ENCODE data around the gene PDZRN3.

DNA sequence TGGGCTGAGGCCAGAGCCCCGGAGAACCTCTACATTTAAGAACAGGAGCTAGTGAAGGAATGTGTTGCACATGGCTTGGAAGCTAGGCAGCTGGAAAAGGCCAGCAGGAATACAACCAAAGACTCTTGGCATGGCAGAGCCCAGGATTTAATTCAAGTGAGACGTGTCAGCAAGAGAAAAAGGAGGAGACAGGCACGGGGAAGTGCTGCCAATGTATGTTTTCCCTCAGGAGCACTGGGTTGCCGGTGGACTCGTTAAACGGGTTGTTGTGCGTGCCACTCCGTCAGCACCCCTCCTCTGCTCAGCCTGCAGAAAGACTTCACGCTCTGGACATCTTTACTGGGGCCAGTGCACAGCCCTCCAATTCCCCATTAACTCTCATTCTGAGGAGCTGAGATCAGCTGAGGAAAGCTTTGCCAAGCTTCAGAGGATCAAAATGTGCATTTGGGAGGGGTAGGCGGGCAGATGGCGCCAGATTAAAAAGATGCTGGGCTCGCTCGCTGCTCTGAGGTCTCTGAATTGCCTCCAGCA lies 103.7 kb downstream of the PDZRN3 start:
- TF ChIP-seq, protein P1, sequence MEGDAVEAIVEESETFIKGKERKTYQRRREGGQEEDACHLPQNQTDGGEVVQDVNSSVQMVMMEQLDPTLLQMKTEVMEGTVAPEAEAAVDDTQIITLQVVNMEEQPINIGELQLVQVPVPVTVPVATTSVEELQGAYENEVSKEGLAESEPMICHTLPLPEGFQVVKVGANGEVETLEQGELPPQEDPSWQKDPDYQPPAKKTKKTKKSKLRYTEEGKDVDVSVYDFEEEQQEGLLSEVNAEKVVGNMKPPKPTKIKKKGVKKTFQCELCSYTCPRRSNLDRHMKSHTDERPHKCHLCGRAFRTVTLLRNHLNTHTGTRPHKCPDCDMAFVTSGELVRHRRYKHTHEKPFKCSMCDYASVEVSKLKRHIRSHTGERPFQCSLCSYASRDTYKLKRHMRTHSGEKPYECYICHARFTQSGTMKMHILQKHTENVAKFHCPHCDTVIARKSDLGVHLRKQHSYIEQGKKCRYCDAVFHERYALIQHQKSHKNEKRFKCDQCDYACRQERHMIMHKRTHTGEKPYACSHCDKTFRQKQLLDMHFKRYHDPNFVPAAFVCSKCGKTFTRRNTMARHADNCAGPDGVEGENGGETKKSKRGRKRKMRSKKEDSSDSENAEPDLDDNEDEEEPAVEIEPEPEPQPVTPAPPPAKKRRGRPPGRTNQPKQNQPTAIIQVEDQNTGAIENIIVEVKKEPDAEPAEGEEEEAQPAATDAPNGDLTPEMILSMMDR (IDR thresholded peaks at IDR 0.05; ENCODE audit: insufficient read depth, low read length): no peak
- TF ChIP-seq SPI1 (IDR thresholded peaks at IDR 0.05; ENCODE audit: borderline replicate concordance, low read depth): no peak
